Measurements from ENCODE around the gene CADM4.

Gene CADM4

GRCh38 chr19:43616954-43617353, 22.7 kb downstream of the CADM4 start:
- H3K4me3 ChIP-seq (ENCODE audit: low read depth, low read length), result no peak overlapping the region
- TF ChIP-seq, protein P1, sequence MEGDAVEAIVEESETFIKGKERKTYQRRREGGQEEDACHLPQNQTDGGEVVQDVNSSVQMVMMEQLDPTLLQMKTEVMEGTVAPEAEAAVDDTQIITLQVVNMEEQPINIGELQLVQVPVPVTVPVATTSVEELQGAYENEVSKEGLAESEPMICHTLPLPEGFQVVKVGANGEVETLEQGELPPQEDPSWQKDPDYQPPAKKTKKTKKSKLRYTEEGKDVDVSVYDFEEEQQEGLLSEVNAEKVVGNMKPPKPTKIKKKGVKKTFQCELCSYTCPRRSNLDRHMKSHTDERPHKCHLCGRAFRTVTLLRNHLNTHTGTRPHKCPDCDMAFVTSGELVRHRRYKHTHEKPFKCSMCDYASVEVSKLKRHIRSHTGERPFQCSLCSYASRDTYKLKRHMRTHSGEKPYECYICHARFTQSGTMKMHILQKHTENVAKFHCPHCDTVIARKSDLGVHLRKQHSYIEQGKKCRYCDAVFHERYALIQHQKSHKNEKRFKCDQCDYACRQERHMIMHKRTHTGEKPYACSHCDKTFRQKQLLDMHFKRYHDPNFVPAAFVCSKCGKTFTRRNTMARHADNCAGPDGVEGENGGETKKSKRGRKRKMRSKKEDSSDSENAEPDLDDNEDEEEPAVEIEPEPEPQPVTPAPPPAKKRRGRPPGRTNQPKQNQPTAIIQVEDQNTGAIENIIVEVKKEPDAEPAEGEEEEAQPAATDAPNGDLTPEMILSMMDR (IDR thresholded peaks at IDR 0.05; ENCODE audit: borderline replicate concordance, insufficient read depth, low read depth, low read length), result no peak

DNA sequence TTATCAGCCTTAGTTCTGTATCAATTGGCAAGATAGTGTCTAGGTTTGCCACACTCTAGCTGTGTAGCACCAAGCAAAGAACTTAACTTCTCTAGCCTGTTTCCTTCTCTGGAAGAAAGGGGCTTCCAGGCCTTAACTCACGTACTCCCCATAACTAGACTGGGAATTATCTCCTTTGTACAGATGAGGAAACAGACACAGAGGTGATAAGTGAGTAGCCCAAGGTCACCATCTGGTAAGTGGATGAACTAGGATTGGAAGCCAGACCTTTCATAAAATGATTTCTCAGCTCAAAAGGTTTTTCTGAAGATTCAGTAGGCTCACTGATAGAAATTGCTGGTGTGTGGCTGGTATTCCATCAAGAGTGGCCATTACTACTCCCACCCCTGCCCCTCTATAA, 23.3 kb downstream of the CADM4 start:
- H3K4me3 ChIP-seq (ENCODE audit: low read depth, low read length), result no peak overlapping the region
- TF ChIP-seq, protein P1 (IDR thresholded peaks at IDR 0.05; ENCODE audit: borderline replicate concordance, insufficient read depth, low read depth, low read length), result no peak

GRCh38 chr19:43612374-43612773, 27.3 kb downstream of the CADM4 start:
- TF ChIP-seq, protein P1 (IDR thresholded peaks at IDR 0.05; ENCODE audit: borderline replicate concordance, insufficient read depth, low read depth, low read length), result no peak
- H3K4me3 ChIP-seq (ENCODE audit: low read depth, low read length), result no peak overlapping the region

DNA sequence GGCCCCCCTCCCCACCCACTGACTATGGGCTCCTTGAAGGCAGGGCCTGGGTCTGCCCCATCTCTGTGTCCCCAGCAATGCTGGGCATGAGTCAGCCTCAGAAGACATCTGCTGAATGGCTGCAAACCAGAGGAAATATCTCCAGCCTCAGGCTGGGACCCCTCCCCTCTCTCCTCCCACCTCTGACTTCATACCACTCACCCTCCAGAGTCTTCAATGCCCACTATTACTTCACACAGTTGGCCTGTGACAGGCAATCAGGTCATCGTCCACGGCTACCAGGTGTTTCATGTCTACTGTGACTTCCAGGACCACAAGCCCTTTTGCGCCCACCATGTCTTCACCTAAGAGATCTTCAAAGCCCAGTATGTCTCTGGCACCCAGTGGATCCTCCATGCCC, 27.9 kb downstream of the CADM4 start, which contains the start of gene SRRM5:
Gene SRRM5 (plus strand): TSS at position 301 of the 400 bp plus-strand sequence. CDS start 34 bp downstream, at position 335.
- TF ChIP-seq, protein P1 (IDR thresholded peaks at IDR 0.05; ENCODE audit: borderline replicate concordance, insufficient read depth, low read depth, low read length), result no peak
- no peak within 1 kb of the TSS for H3K4me3 ChIP-seq (ENCODE audit: low read depth, low read length)

DNA sequence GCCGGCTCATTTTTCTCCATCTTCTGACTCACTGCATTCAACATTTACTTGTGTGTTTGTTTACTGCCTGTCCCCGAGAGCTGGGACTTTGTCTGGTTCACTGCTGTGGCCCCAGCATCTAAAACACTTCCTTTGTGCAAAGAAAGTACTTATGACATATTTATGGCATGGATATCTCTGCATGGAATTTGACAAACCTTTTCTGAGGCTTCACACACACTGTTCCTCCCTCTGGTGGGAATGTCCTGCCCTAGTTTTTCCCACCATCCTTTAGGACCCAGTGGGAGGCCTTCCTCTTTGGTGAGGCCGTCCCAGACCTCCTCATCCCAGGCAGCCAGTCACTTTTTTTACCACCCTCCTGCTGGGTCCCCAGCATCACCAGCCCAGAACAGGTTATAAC, 29.2 kb downstream of the CADM4 start:
- TF ChIP-seq, protein P1 (IDR thresholded peaks at IDR 0.05; ENCODE audit: borderline replicate concordance, insufficient read depth, low read depth, low read length), result no peak
- H3K4me3 ChIP-seq (ENCODE audit: low read depth, low read length), result no peak overlapping the region

DNA sequence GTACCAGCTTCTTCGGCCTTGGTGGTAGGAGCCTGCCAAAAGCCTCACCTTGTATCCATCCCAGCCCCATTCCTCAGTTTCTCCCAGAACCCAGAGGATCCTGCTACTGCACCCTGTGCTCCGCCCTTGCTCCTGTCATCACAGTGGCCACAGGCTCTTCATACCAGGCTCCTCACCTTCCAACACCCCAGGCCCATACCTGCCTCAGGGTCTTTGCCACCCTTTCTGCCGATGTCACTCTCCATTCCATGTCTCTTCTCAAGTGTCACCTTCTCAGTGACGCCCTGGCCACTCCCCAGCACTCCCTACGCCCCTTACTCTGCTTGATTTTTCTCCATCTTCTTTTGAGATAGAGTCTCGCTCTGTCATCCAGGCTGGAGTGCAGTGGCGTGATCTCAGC, 29.8 kb downstream of the CADM4 start:
- no peak overlapping the region for H3K4me3 ChIP-seq (ENCODE audit: low read depth, low read length)
- TF ChIP-seq, protein P1 (IDR thresholded peaks at IDR 0.05; ENCODE audit: borderline replicate concordance, insufficient read depth, low read depth, low read length), result no peak

DNA sequence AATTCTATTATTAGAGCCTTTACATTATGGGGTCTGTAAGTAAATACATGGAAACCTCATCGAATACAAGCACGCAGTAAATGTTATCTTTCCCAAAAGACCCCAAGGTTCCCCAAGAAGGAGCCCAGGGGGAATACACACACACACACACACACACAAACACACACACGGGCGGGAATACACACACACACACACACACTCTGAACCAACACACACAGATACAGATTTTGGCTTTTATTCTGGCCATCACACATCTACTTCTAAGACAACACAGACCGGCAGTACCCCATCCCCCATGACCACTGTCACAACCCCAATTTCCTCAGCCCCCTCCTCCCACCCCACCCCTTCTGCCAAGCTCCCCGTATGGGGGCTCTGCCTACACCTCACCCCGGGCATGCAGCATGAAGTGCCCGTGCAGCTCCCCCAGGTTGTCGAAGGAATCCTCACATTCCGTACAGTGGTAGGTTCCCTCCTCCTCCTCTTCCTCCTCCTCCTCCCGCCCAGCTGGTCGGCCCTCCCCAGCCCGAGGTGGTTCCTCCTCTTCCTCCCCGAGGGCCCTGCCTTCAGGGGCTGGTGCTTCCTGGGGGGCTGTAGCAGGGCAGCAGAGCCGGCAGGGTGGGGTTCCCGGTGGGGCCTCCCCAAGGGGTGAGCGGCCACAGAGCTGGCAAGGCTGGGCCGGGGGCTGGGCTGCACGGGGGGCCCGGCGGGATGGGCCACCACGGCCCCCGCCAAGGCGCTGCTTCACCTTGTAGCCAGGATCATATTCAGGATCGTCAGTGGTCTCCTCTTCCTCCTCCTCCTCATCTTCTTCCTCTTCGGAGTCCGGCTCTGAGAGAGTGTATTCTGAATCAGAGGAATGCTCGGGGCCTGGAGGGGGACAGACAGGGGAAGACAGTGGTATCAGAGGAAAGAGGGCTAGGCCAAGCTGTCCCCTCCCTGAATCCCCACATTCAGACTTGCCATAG, 32.1 kb downstream of the CADM4 start:
- TF ChIP-seq, protein P1 (IDR thresholded peaks at IDR 0.05; ENCODE audit: borderline replicate concordance, insufficient read depth, low read depth, low read length), result no peak
- H3K4me3 ChIP-seq (ENCODE audit: low read depth, low read length), result no peak overlapping the region
